Activated naive CD8-positive, alpha-beta T cell (primary cell): ENCODE results near the gene SEMA6D.
"Not testable (repeated sequence)": the region's sequence is repeated elsewhere in the genome, so short reads cannot be mapped to it uniquely, and the experiment has no call there.

Experiments
- H3K27ac Mint-ChIP-seq: one replicate; pipeline ENCODE4 v1.8.0; 2021; ENCODE audit warnings: mixed read lengths
- H3K27me3 Mint-ChIP-seq: one replicate; pipeline ENCODE4 v1.8.0; 2021; ENCODE audit warnings: mixed read lengths
- H3K36me3 Mint-ChIP-seq: one replicate; pipeline ENCODE4 v1.8.0; 2021; ENCODE audit warnings: mixed read lengths
- H3K4me1 Mint-ChIP-seq: one replicate; pipeline ENCODE4 v1.8.0; 2021; ENCODE audit warnings: low read depth, mixed read lengths
- H3K4me3 Mint-ChIP-seq: one replicate; pipeline ENCODE4 v1.8.0; 2021; ENCODE audit warnings: mild to moderate bottlenecking, mixed read lengths
- H3K9me3 Mint-ChIP-seq: one replicate; pipeline ENCODE4 v1.8.0; 2021; ENCODE audit warnings: low read depth, mixed read lengths

The SEMA6D gene

DNA sequence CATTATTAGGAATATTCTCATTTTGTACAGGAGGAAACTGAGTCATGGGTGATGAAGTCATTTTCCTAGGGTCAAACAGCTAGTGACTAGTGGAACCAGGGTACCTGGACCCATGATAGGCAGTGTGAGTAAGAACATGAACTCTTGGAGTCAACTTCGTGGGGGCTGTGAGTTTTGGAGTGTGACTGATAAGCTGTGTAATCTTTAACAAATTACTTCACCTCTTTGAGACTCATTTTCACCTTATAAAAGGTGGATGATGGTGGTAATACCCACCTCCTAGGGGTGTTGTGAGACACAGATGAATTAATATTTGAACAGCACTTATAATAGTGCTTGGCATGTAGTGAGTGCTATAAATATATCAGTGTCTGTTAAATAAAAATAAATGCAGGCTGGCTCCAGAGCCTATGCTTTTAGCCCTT is 9.1 kb downstream of the SEMA6D start:
- H3K27me3 Mint-ChIP-seq, result peaks cover 14% of the 10 kb centered on the region
- no peak overlapping the region for H3K4me3 Mint-ChIP-seq
- H3K36me3 Mint-ChIP-seq, result no peaks in the 10 kb centered on the region
- no peaks in the 10 kb centered on the region for H3K9me3 Mint-ChIP-seq
- H3K27ac Mint-ChIP-seq, result no peak overlapping the region
- H3K4me1 Mint-ChIP-seq, result no peaks in the 10 kb centered on the region

DNA sequence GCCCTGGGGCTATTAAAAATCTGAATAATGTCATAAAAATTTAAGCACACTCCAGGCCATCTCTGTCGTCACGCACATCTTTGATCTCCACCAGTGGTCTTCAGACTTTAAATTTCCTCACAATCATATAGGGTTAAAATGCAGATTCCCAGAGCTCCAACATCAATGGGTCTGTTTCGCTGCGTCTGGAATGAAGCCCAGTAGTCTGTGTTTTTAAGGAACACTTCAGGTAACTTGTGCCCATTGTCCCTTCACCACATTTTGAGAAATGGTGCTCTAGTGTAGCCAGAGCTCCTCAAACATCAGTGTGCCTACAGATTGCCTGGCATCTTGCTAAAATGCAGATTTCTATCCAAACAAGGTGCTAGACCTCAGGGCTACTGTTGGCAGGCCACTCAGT is 9.8 kb downstream of the SEMA6D start:
- Mint-ChIP-seq H3K4me3 (no peak overlapping the region), H3K36me3 (no peaks in the 10 kb centered on the region), H3K9me3 (no peaks in the 10 kb centered on the region), H3K27ac (no peak overlapping the region), H3K4me1 (no peaks in the 10 kb centered on the region), H3K27me3 (peaks cover 7% of the 10 kb centered on the region)

DNA sequence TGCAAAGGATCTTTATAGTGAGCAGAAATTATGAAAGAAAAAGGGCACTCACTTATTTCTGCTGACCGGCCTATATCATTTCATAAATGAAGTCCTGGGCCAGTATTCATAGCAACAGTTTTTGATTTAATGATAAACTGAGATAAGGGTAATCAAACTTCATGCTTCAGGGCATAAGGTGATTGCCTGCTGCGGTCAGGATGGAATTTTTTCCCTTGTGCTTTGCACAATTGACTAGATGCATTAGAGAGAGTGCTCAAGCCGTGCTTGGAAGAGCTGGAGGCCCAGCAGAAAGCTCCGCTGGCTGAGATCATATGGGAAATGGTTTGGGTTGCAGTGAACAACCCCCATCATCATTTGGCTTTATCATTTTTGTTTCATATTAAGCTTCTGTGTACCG is 10.4 kb downstream of the SEMA6D start:
- no peak overlapping the region for H3K27ac Mint-ChIP-seq
- H3K36me3 Mint-ChIP-seq, result no peaks in the 10 kb centered on the region
- no peak overlapping the region for H3K4me3 Mint-ChIP-seq
- H3K27me3 Mint-ChIP-seq, result peaks cover 3% of the 10 kb centered on the region
- H3K4me1 Mint-ChIP-seq, result no peaks in the 10 kb centered on the region
- no peaks in the 10 kb centered on the region for H3K9me3 Mint-ChIP-seq

DNA sequence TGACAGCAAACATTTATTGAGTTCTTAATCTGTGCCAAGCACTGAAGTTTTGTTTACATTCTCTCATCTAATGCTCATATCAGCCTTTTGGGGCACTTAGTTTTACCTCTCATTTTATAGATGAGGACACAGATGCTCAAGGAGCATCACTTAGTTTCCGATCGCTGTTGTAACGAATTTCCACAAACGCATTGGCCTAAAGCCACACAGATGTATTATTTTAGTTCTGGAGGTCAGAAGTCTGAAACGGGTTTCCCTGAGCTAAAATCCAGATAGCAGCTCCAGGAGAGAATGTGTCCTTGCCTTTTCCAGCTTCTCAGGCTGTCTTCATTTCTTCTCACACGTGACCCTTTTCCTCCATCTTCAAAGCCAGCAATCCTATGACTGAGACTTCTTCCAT is 11.1 kb downstream of the SEMA6D start:
- Mint-ChIP-seq H3K4me3 (no peak overlapping the region), H3K27me3 (no peaks in the 10 kb centered on the region), H3K36me3 (no peaks in the 10 kb centered on the region), H3K4me1 (no peaks in the 10 kb centered on the region), H3K27ac (no peak overlapping the region), H3K9me3 (no peaks in the 10 kb centered on the region)

DNA sequence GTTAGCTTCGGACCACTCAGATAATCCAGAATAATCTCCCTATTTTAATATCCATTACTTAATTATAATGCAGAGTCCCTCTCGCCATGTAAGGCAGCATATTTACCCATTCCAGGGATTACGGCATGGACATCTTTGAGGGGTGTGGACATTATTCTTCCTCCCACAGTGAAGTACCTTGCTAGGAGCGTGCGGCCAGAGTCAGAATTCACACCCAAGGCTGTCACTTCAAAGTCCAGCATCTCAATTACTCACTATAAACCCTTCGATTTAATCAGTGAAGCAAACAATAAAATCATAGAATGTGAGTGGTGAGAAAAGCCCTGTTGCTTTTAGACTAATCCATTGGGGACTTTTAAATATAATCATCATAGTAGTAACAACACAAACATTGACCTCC is 11.6 kb downstream of the SEMA6D start:
- no peak overlapping the region for H3K4me3 Mint-ChIP-seq
- H3K4me1 Mint-ChIP-seq, result no peaks in the 10 kb centered on the region
- H3K9me3 Mint-ChIP-seq, result no peaks in the 10 kb centered on the region
- H3K27me3 Mint-ChIP-seq, result no peaks in the 10 kb centered on the region
- no peaks in the 10 kb centered on the region for H3K36me3 Mint-ChIP-seq
- H3K27ac Mint-ChIP-seq, result no peak overlapping the region

DNA sequence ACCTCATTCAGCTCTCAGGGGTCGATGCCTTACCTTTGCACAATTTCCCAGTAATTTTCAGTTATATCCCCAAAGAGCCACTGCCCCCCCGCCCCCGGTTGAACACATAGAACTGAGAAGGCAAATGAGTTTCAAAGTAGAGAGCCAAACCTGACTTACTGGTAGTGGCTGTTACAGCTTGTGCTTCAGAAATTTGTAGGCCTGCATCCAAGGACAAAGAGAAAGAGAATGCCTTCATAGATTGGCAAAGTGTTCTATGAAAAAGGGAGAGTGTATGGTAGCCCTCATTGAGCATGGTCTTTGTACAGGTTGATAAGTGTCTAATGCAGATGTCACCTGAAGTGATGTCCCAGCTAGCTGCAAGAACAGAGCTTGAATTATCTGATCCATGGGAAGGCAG is 13.9 kb downstream of the SEMA6D start:
- no peaks in the 10 kb centered on the region for H3K36me3 Mint-ChIP-seq
- no peaks in the 10 kb centered on the region for H3K4me1 Mint-ChIP-seq
- H3K4me3 Mint-ChIP-seq, result no peak overlapping the region
- no peaks in the 10 kb centered on the region for H3K27me3 Mint-ChIP-seq
- H3K9me3 Mint-ChIP-seq, result no peaks in the 10 kb centered on the region
- no peak overlapping the region for H3K27ac Mint-ChIP-seq

DNA sequence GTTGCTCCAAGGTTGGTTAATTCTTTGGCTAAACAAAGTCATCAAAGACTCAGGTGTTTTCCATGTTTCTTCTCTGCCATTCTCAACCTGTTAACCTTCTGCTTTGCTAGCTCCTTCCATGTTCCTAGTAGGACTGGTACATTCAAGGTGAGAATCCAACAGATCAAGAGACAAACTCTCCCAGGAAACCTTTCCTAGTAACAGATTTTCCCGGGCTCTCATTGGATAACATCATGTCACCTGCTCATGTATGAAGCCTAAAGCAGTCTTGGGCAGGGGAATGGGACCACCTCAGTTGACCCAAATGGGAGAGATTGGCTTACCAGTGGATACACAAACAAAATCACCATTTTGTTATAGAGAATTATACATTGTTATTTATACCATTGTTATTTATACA is 14.9 kb downstream of the SEMA6D start:
- Mint-ChIP-seq H3K4me3 (no peak overlapping the region), H3K27ac (no peak overlapping the region), H3K4me1 (no peaks in the 10 kb centered on the region), H3K9me3 (no peaks in the 10 kb centered on the region), H3K36me3 (no peaks in the 10 kb centered on the region), H3K27me3 (no peaks in the 10 kb centered on the region)

DNA sequence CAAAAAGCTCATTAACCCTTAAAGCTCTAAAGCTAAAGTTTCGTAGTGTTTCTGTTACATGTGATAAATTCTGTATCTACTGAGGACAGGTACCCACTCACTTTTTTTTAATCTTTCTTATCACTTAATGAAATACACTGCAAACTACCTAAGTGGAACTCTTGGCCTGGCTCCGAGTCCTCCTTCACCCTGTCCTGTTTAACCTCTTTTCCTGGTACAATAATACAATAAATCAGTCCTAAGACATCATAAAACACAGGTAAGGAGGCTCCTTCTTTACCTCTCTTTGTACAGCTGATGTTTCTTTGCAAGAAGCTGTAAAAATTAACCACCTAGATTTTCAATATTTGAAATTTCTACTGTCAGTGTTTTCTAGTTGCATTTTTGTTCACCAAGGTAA is 15.8 kb downstream of the SEMA6D start:
- Mint-ChIP-seq H3K4me1 (no peaks in the 10 kb centered on the region), H3K27ac (no peak overlapping the region), H3K36me3 (no peaks in the 10 kb centered on the region), H3K27me3 (peaks cover under 1% of the 10 kb centered on the region), H3K4me3 (no peak overlapping the region), H3K9me3 (no peaks in the 10 kb centered on the region)

DNA sequence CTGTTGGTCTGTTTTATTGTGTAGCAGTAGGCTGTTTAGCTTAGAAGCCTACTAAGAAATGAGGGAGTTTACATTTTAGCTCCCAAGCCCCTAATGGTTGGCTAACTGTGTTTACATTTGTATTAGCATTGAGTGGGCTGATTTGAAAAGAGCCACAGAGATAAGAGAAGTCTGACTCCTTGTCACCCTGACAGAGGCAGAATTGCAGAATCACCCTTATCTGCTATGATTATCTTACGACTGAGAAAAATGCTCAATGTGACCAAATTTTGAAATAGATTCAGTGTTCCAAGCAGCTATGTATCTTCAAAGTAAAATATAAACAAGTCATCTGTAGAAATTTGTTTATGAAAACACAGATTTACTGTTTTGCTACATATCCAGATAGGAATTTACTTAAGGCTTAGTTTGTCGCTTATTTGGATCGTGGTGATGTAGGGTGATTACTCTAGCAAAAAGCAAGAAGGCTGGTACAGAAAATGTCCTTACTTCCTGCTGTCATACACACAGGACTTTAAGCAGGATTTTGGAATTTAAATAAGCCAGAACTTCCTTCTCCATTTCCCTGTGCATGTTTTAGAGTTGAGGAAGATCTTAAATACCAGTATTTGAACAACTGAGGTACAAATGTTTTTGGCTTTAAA is 19.0 kb downstream of the SEMA6D start:
- no peak overlapping the region for H3K4me3 Mint-ChIP-seq
- peaks cover 3% of the 10 kb centered on the region for H3K27me3 Mint-ChIP-seq
- no peaks in the 10 kb centered on the region for H3K9me3 Mint-ChIP-seq
- no peak overlapping the region for H3K27ac Mint-ChIP-seq
- H3K36me3 Mint-ChIP-seq, result no peaks in the 10 kb centered on the region
- no peaks in the 10 kb centered on the region for H3K4me1 Mint-ChIP-seq

DNA sequence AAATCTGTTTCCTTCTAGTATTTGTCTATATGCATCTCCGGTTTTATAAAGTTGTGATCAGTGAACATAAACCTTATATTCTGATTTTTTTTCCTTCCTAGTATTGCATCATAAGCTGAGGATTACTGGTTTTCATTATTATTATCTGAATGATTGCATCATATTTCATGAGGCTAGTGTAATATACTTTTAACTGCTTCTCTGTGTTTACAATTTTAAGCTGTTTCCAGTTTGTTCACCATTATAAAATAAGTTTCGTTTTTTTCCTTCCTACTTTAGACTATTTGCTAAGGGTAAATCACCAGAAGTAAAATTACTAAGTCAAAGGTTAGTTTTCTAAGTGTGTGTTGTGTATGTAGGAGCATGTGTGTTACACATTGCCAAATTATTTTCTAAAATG is 20.2 kb downstream of the SEMA6D start:
- Mint-ChIP-seq H3K36me3 (no peaks in the 10 kb centered on the region), H3K27ac (no peak overlapping the region), H3K4me3 (no peak overlapping the region), H3K9me3 (no peaks in the 10 kb centered on the region), H3K4me1 (no peaks in the 10 kb centered on the region), H3K27me3 (peaks cover 3% of the 10 kb centered on the region)

DNA sequence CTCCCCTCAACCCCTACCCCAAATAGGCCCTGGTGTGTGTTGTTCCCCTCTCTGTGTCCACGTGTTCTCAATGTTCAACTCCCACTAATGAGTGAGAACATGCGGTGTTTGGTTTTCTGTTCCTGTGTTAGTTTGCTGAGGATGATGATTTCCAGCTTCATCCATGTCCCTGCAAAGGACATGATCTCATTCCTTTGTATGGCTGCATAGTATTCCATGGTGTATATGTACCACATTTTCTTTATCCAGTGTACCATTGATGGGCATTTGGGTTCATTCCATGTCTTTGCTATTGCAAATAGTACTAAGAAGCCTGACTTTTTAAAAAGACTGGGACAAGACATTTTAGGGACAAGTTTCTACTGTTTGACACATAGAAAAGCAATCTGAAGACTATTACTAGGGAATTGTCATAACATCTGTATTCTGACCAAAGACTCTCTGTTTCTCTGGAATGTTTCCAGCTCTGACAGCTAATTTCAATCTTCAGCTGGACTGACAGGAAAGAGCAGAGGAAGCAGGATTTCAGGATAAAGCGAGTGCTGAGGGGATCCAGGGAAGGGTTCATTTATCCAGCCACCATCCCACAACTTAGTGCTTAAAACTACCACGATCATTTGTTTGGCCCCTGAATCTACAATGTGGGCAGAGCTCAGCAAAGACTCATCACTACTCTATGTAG is 21.0 kb downstream of the SEMA6D start:
- H3K9me3 Mint-ChIP-seq, result not testable (repeated sequence)

DNA sequence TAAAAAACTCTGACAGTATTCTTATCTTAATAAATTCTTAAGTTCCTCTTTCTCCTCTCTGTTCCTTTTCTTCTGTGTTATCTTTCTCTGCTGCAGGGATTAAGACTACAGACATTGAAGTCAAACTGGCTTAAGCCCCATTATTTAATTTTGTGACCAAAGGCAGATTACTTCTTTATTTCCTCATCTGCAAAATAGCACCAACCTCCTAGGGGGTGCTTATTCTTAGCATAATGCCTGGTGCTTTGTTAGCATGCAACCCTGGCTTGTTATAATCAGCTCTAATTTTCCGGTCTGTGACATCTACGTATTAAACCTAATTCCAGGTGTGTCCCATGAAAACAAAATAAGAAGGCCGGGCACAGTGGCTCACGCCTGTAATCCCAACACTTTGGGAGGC is 23.8 kb downstream of the SEMA6D start:
- H3K36me3 Mint-ChIP-seq, result no peaks in the 10 kb centered on the region
- H3K4me1 Mint-ChIP-seq, result no peaks in the 10 kb centered on the region
- H3K27me3 Mint-ChIP-seq, result peaks cover 3% of the 10 kb centered on the region

More for the DNA sequence above, 21.0 kb downstream of the SEMA6D start:
- not testable (repeated sequence) for H3K4me1 Mint-ChIP-seq, H3K4me3 Mint-ChIP-seq, H3K27me3 Mint-ChIP-seq, H3K36me3 Mint-ChIP-seq, H3K27ac Mint-ChIP-seq

DNA sequence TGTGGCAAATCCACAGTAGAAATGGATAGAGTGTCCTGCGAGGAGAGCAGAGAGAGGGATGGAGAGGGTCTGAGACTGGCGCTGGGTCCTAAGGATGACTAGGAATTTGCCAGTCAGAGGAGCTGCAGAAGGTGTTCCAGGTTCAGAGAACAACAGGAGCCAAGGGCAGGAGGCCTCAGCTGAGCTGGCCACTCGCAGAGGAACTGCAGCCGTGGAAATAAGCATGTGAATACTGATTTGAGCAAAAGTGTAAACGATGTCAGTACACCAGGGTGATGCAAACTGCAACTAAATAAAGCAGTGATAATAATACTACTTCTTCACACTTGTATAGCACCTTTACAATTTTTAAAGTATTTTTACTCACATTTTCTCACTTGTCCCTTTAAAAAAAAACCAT is 24.6 kb downstream of the SEMA6D start:
- Mint-ChIP-seq H3K4me3 (no peak overlapping the region), H3K27ac (no peak overlapping the region)

More for the DNA sequence above, 23.8 kb downstream of the SEMA6D start:
- H3K4me3 Mint-ChIP-seq, result no peak overlapping the region
- H3K9me3 Mint-ChIP-seq, result no peaks in the 10 kb centered on the region
- H3K27ac Mint-ChIP-seq, result no peak overlapping the region

DNA sequence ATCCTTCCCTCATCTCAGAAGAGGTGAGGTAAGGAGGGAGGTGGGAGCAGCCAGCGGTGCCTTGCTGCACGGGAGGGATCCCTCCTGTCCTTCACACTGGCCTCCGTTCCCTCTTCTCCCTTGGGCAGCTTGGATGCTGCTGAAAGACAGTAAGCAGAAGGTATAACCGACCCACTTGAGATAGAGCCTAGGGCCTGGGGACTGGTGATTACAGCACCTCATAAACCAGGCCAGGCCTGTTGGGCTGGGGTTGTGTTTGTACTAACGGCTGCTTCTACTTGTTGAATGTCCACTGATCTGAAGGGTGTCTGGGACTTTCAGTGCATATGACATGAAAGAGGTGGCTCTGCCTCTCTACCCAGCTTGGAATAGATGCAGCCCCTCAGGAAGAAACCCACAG is 25.0 kb downstream of the SEMA6D start:
- Mint-ChIP-seq H3K4me3 (no peak overlapping the region), H3K36me3 (no peaks in the 10 kb centered on the region), H3K27me3 (peaks cover 3% of the 10 kb centered on the region), H3K9me3 (no peaks in the 10 kb centered on the region), H3K27ac (no peak overlapping the region), H3K4me1 (no peaks in the 10 kb centered on the region)

More for the DNA sequence above, 24.6 kb downstream of the SEMA6D start:
- H3K9me3 Mint-ChIP-seq, result no peaks in the 10 kb centered on the region
- H3K36me3 Mint-ChIP-seq, result no peaks in the 10 kb centered on the region
- H3K27me3 Mint-ChIP-seq, result peaks cover 3% of the 10 kb centered on the region
- H3K4me1 Mint-ChIP-seq, result no peaks in the 10 kb centered on the region

DNA sequence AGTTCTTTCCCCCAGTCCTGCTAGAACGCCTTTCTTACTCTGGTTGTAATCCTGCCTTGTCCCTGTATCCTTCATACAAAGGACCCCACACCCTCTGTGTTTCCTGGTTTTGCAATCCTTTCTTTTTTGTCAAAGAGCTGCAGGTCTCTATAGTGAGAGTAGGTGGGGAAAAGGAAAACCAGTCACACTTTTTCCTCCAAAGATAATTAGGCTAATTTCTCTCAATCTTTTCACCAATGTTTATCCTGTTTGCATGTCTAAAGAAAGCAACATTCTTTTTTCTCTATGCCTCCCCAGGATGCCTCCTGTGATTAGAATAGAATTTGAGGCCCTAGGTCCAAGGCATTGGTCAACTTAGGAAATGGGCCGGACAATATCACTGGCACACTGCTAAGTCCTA is 25.4 kb downstream of the SEMA6D start:
- peaks cover 3% of the 10 kb centered on the region for H3K27me3 Mint-ChIP-seq
- no peak overlapping the region for H3K4me3 Mint-ChIP-seq
- no peak overlapping the region for H3K27ac Mint-ChIP-seq
- no peaks in the 10 kb centered on the region for H3K9me3 Mint-ChIP-seq
- H3K4me1 Mint-ChIP-seq, result no peaks in the 10 kb centered on the region
- H3K36me3 Mint-ChIP-seq, result no peaks in the 10 kb centered on the region

DNA sequence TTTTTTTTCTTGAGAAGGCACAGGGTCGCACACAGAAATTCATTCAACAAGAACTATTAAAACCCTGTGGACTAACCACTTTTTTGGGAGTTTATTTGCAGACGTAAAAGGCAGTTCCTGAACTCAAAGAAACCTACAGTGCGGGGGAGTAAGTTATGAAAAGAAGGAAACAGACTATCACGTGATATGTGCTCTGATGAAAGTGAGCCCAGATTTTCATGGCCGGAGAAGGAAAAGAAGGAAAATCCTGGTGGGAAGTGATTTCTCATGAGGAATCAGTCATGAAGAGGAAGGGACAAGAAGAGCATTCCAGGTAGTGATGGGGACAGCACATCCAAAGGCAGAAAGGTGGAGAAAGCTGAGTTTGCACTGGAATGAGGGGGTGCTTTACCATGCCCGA is 26.1 kb downstream of the SEMA6D start:
- Mint-ChIP-seq H3K4me3 (no peak overlapping the region), H3K9me3 (no peaks in the 10 kb centered on the region), H3K4me1 (no peaks in the 10 kb centered on the region), H3K27me3 (no peaks in the 10 kb centered on the region), H3K27ac (no peak overlapping the region), H3K36me3 (no peaks in the 10 kb centered on the region)
